ENCODE data around the gene PRPF40A.
"Not testable (repeated sequence)": the region's sequence is repeated elsewhere in the genome, so short reads cannot be mapped to it uniquely, and the experiment has no call there.

The PRPF40A gene

DNA sequence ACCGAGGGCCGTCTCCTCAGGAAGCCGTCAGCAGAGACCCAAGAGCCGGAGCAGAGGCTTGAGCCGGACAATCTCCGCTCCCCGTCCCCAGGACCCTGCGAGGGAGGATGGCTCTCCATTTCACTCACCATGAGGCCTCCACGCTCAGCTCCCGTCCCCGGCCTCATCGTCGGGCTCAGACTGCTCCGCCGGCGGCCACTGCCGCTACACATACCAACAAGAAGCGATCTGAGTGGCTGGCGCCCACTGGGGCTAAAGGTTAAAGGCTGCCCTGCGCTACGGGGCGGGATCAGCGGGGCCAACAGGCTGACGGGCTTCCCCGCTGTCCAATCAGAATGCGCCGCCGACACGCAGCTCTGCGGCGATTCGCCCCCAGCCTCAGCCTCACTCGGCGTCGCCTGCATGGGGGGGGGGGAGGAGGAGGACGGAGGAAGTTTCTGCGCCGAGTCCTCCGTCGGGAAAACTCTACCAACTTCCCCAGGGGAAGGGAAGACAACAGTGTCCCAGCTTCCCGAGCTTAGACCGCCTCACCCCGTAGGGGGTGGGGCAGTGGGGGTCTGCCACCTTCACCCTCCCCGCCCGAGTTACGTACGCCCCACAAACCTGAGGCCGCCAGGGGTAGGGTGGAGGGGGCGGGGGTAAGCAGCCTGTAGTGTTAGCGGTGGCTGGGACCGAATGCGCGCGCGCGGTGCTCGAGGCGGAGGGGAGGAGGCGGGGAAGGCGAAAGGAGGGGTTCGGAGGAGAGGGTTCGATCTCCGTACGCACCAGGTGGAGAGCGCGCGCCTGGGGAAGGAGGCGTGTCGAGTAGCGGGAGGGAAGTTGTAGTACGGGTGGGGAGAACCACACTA, at the start of gene PRPF40A:
Gene PRPF40A (minus strand): TSS at position 234 of the 848 bp plus-strand sequence. CDS start 22 bp downstream, at position 212.
- peak; percentile 96 for FAIRE-seq

DNA sequence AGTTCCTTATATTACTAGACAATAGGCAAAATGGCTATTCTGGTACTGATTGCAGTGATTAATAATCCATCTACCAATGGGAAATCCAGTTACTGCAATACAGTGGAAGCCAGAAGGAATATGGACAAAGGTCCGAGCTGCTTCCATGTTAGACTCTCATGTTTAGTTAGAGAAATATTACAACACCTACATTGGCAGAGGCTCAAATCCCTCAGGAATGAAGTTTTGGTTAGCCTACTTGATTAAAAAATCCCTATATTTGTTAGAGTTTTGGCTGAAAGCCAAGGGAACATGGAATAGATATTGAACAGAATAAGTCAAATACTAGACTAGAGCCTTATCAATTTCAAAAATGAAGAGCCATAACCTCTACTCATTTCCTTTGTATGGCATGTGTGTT, 49.7 kb upstream of the PRPF40A start:
- no peak for FAIRE-seq
- DNase-seq (ENCODE audit: insufficient read length, low spot score): no peak

More for the DNA sequence above, at the start of gene PRPF40A:
- peak; percentile 93 for DNase-seq (ENCODE audit: insufficient read length, low spot score)

DNA sequence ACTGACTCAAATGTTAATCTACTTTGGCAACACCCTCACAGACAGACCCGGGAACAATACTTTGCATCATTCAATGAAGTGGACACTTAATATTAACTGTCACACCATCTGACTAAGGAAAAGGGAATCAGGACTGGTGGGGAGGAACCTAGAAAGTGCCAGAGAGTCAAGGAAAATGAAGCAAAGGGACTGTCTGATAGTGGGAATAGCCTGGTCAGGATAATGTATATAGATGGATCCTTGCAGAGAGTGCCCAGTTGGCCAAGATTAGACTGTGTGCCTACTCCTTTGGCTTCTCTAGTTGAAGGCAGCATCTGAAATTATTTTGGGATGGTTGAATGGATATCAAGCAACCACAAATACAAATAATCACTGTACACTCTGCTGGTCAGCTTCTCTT, 46.4 kb upstream of the PRPF40A start:
- FAIRE-seq (no peak), DNase-seq (ENCODE audit: insufficient read length, low spot score) (no peak)

DNA sequence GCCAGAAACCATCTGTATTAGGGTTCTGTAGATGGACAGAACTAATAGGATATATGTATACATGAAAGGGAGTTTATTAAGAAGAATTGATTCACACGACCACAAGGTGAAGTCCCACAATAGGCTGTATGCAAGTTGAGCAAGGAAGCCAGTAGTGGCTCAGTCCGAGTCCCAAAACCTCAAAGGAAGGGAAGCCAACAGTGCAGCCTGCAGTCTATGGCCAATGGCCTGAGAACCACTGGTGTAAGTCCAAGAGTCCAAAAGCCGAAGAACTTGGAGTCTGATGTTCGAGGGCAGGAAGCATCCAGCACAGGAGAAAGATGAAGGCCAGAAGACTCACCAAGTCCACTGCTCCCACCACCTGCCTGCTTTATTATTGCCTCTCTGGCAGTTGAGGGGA, 45.9 kb upstream of the PRPF40A start:
- not testable (repeated sequence) for DNase-seq (ENCODE audit: insufficient read length, low spot score); FAIRE-seq

DNA sequence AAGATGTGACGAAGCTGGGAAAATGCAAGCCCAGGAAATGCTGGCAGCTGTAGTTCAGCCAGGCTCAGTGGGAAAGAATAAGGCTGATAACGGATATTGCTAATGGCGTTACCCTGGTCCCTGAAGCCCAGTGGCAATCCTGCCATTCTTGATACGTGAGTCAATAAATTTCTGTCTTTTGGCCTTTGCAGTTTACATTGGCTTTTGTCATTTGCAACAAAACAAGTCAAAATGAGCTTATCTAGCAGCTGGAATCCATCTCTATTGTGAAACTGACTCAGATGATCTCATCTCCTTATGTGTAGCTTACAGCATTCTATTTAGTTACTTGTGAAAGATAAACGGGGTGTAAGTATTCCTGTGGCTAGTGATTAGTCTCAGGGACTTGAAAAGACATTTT, 44.9 kb upstream of the PRPF40A start:
- DNase-seq (ENCODE audit: insufficient read length, low spot score) (no peak), FAIRE-seq (no peak)

DNA sequence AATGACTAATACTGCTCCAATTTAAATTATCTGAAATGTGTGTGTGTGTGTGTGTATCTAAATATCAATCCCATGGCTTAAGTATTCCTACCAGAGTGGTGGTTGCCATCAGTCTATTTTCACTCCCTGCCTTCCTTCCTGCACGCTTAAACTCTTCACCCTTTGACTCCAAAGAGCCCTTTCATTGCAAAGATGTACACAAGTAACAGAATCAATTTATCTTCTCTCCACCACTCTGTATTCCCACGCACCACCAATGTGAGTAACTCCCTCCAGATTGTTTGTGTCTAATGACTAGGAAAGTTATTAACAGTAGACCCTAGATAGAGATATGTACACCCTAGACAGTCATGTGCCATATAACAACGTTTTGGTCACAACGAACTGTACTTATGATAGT, 44.0 kb upstream of the PRPF40A start:
- FAIRE-seq (no peak), DNase-seq (ENCODE audit: insufficient read length, low spot score) (no peak)

DNA sequence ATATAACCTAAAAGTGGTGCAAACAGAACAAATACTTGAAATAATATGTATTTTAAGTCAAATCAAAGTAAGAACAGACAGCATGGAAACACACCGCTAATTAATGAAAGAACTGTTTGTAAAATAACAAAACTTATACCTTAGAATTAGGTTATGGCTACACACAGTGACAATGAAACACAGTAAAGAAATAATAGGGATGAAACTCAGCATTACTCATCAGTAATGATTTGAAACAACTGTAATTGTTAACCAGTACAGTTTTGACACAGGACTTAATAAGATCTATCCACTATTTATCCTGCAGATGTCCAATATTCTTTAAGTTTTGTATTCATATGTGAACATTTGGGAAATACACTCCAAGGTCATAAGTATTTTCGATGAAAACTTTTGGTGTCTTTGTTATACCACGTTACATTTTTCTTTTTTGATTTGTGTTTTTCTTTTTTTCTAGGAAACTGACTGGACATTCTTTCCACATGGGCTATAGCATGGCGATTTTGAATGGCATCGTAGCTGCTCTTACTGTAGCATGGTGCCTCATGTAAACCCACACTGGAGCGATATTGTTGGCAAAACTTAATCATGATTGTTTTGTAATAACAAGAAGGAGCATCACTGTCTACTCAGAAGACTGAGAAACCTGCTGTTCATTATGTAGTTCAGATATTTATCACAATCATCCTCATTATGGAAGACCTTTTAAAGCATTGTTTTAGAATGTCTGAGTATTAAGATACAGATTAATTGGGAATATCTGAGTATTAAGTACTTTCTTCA, 42.2 kb upstream of the PRPF40A start:
- DNase-seq (ENCODE audit: insufficient read length, low spot score) (no peak), FAIRE-seq (no peak)

DNA sequence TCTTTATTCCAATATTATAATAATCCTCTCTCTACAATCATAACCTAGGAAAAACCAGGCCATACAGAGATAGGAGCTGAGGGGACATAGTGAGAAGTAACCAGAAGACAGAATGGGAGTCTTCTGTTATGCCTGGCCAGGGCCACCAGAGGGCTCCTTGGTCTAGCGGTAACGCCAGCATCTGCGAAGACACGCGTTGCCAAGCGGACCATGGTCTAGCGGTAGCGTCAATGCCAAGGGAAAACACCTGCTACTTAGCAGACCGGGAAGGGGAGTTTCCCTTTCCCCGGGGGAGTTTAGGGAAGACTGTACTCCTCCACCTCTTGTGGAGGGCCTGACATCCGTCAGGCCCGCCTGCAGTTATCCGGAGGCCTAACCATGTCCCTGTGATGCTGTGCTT, 37.8 kb upstream of the PRPF40A start:
- no peak for FAIRE-seq
- DNase-seq (ENCODE audit: insufficient read length, low spot score): no peak

DNA sequence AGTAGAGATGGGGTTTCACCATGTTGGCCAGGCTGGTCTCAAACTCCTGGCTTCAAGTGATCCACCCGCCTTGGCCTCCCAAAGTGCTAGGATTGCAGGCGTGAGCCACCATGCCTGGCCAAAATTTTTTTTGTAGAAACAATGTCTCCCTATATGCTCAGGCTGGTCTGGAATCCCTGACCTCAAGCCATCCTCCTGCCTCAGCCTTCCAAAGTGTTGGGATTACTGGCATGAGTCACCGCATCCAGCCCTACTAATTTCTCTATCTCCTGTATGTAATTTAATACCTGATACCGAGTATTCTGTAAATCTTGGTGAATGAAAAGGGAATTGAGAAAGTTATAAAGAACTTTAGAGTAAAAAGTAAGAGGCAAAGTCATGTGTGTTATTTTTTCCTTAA, 30.5 kb upstream of the PRPF40A start:
- DNase-seq (ENCODE audit: insufficient read length, low spot score): not testable (repeated sequence)

DNA sequence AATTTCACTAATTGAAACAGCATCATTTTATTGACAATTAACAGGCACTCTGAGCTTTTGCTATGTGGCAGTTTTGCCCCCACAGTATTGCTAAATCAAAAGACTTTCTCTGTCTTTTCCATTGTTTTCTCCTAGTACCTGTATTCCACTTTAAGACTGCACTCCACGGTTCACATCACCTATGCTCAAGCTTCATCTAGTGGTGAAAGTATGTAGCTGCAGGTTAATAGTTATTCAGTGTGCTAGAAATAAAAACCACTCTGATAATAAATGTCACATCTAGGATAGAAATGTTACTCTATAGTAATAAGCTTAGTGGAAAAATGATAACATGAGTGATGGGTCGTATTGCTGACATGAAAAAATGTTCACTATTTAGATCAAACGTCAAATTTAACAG, 25.7 kb upstream of the PRPF40A start:
- DNase-seq (ENCODE audit: insufficient read length, low spot score): peak; percentile 11

More for the DNA sequence above, 30.5 kb upstream of the PRPF40A start:
- FAIRE-seq: not testable (repeated sequence)

DNA sequence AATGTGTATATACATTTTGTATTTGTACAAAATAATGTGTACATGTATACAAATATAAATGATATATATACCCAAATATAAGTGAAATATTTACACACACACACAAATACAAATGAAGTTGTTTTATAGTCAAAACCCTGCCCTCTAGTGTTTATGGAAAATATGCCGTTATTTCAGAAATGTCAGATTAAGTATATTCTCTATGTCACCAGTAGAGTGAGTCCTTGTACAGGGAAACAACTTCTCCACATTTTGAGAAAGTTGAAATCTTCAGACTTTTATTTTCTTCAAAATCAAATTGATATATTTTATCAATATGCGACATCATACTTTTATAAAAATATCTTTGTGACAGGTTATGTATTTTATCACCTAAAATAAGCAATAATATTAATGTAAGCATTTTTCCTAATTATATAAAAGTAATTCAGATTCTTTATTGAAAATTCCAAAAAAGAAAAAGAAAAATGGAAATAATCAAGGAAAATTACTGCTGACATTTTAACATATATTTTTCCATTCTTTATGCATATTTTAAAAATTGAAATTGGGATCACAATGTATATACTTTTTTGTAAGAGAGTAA, 23.6 kb upstream of the PRPF40A start:
- DNase-seq (ENCODE audit: insufficient read length, low spot score): peak; percentile 47
- no peak for FAIRE-seq

More for the DNA sequence above, 25.7 kb upstream of the PRPF40A start:
- FAIRE-seq: no peak

DNA sequence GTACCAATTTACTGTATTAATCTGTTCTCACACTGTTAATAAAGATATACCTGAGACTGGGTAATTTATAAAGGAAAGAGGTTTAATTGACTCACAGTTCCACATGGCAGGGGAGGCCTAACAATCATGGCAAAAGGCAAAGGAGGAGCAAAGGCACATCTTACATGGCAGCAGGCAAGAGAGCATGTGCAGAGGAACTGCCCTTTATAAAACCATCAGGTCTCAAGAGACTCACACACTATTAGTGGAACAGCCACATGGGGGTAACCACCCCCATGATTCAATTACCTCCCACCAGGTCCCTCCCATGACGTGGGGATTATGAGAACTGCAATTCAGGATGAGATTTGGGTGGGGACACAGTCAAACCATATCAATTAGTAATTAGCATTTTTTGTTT, 22.4 kb upstream of the PRPF40A start:
- not testable (repeated sequence) for DNase-seq (ENCODE audit: insufficient read length, low spot score); FAIRE-seq

DNA sequence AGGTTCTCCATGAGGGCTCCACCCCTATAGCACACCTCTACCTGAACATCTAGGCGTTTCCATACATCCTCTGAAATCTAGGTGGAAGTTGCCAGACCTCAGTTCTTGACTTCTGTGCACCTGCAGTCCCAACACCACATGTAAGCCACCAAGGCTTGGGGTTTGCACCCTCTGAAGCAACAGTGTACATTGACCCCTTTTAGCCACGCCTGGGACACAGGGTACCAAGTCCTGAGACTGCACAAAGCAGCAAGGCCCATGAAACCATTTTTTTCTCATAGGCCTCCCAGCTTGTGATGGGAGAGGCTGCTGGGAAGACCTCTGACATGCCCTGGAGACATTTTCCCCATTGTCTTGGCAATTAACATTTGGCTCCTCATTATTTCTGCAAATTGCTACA, 21.2 kb upstream of the PRPF40A start:
- no peak for FAIRE-seq
- no peak for DNase-seq (ENCODE audit: insufficient read length, low spot score)

DNA sequence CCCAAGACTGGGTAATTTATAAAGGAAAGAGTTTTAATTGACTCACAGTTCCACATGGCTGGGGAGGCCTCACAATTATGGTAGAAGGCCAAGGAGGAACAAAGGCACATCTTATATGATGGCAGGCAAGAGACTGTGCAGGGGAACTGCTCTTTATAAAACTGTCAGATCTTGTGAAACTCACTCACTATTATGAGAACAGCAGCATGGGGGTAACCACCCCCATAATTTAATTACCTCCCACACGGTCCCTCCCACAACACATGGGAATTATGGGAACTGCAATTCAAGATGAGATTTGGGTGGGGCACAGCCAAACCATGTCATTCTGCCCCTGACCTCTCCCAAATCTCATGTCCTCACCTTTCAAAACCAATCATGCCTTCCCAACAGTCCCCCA, 20.2 kb upstream of the PRPF40A start:
- not testable (repeated sequence) for FAIRE-seq; DNase-seq (ENCODE audit: insufficient read length, low spot score)

DNA sequence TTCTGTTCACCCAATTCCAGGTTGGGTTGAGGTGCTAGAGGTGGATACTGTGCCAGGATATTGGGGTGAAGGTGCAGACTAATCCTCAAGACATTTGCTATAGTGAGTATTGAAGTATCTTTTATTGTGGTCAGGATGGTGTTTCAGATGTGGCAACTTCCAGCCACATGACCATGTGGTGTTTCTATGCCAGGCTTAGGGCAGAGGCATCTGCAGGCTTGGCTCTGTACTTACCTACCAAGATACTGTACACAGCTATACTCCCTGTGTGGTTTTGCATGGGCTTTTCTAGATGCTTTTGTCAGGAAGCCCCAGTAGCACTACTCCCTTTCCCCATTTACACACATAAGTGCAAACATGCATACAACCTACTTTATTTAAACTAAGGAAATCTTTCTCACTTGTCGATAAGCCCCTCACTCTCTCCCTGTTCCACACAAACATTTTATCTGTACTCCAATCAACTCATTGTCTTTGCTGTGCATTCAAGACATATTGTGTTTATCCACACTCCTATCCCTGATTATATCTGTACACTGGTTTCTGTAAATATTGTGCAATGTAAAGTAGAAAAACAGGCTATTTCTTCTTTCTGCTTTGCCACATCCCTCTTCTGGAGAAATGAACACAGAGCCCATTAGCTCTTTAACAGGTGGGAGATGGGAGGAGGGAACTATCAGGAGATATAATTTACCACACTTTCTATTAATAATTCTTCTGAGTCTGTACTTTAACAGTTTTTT, 13.5 kb upstream of the PRPF40A start:
- FAIRE-seq: peak; percentile 4
- no peak for DNase-seq (ENCODE audit: insufficient read length, low spot score)

DNA sequence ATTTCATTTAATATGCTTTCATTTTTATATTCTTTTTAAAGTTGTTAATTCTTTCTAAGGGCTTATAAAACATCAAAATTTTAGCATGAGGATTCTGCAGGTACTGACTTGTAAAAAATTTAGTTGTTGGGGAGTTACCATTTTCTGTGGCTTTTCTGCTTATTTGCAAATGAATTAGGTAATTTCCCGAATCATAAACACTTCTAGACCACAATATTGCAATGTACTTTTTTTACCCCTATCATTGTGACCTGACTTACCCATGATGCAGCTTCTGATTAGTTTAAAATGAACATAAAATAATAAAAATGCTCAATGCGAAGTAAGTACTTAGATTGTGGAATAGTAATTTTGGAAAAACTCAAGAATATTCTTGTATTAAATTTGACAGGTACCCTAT, 12.6 kb upstream of the PRPF40A start:
- DNase-seq (ENCODE audit: insufficient read length, low spot score) (no peak), FAIRE-seq (no peak)

DNA sequence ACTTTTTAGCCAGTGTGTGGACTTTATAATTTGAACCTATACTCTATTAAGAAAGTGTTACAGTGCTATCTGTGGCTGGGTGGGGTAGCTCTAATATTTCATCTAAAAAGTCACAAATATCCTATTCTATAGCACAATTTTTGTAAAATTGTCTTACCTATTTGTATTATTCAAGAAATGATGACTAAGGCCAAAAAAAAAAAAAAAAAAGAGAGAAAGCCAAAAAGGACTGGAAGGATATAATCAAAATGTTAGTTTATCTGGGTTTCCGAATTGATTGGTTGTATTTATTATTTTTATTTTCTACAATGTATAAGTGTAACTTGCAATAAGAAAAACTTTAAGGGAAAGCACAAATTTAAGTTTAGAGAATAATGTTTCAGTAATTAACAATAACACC, 6.7 kb upstream of the PRPF40A start:
- FAIRE-seq (no peak), DNase-seq (ENCODE audit: insufficient read length, low spot score) (no peak)

DNA sequence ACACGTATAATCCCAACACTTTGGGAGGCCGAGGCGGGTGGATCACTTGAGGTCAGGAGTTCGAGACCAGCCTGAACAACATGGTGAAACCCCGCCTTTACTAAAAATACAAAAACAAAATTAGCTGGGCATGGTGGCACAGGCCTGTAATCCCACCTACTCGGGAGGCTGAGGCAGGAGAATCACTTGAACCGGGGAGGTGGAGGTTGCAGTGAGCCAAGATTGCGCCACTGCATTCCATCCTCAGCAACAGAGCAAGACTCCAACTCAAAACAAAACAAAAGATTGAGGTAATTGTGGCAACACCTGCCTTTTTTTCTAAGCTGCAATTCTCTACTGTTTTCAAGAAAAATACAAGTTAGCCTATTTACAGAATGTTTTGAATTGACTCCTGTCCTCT, 5.4 kb upstream of the PRPF40A start:
- not testable (repeated sequence) for DNase-seq (ENCODE audit: insufficient read length, low spot score); FAIRE-seq

DNA sequence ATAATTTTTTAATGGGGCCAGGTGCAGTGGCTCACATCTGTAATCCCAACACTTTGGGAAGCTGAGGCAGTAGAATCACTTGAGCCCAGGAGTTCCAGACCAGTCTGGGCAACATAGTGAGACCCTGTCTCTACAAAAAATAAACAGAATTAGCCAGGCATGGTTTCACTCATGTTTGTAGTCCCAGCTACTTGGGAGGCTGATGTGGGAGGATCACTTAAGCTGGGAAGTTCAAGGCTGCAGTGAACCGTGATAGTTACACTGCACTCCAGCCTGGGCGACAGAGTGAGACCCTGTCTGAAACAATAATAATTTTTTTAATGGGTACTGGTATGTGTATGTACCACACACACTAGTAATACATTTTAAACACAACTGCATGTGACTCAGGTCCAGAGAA, 3.5 kb upstream of the PRPF40A start:
- DNase-seq (ENCODE audit: insufficient read length, low spot score) (no peak), FAIRE-seq (no peak)

DNA sequence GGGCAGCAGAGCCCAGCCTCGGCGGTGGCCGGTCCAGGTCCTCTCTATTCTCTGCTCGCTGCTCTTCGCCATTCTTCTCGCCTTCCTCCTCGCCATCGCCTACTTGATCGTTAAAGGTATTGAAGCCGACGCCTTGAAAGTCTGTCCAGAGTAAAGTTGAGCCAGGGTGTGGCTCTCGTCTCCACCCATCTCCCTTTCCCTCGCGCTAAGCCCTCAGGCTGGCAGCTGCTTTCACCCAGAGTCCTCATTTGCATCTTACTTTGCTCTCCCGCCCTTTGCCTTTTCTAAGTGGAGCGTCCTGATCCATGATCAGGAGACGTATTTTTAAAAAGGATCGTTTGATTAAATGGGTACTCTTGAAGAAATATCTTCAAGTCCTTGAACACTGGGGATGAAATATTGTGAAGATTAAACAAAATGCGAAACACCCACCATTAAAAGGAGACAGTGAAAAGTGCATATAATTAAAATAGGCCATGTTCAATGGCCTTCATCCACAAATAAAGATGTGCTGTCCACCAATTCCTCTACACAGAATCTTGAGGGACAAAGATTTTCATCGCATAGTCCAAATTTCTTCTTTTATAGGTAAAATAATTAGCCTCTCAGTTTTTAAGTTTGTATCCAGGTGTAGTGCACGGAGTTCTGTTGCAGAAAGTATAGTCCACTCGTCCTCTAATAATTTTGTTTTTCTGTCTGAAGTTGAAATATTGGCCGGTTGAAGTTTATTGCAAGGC, 1.8 kb upstream of the PRPF40A start:
- DNase-seq (ENCODE audit: insufficient read length, low spot score) (no peak), FAIRE-seq (no peak)

Data from HTR-8/SVneo (cell line).